ENCODE measurements around the gene USP13. TPM values are rescaled to one million over a fixed set of nuclear protein-coding genes. Genes with fewer than 3 reads are reported as not detected.

USP13 gene
- total RNA-seq, 1 experiment from 2014 or later = 22.7 TPM

DNA sequence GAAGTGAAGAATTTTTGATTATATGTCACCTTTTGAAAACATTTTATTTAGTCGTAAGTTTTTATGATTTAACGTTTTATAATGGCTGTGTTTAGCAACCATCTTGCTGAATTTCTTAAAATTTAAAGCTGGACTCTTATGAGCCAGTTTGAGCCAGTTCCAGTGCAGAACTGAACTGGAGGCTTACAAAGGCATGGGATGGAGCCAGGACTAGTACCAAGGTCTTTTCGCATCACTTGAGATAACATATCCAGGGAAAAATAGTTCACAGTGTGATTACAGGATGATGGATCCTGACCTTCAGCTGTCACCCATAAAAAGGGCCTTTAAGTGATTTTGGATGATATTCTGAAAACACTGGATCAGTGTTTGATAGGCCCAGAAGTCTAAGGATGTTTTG is 51.0 kb downstream of the USP13 start (continued):
- TF ChIP-seq EGR1 (IDR thresholded peaks at IDR 0.05; ENCODE audit: low read depth) = no peak
- TF ChIP-seq JUND (IDR thresholded peaks at IDR 0.05) = no peak
- TF ChIP-seq, protein P1, sequence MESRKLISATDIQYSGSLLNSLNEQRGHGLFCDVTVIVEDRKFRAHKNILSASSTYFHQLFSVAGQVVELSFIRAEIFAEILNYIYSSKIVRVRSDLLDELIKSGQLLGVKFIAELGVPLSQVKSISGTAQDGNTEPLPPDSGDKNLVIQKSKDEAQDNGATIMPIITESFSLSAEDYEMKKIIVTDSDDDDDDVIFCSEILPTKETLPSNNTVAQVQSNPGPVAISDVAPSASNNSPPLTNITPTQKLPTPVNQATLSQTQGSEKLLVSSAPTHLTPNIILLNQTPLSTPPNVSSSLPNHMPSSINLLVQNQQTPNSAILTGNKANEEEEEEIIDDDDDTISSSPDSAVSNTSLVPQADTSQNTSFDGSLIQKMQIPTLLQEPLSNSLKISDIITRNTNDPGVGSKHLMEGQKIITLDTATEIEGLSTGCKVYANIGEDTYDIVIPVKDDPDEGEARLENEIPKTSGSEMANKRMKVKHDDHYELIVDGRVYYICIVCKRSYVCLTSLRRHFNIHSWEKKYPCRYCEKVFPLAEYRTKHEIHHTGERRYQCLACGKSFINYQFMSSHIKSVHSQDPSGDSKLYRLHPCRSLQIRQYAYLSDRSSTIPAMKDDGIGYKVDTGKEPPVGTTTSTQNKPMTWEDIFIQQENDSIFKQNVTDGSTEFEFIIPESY (IDR thresholded peaks at IDR 0.05; ENCODE audit: extremely low read depth, insufficient replicate concordance, low read length) = no peak
- no peak for TF ChIP-seq FOSL1 (IDR thresholded peaks at IDR 0.05; ENCODE audit: low read depth)

DNA sequence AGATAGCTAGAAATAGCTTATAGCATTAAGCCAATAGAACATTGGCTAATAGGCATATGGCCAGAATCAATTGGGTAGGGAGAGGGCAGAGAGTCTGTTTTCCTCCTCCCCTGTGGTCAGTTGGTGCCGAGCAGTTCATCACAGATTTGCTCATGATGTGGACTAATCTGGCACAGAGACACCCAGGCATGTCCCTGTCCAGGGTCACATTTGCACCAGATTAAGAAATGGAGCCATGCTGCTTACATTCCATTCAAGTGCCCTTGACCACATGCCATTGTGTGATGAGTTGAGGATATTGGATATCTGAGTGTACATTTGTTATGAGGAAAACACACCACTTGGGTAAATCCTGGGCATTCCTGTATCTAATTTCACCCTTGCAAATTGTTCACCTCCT is 53.4 kb downstream of the USP13 start:
- no peak for ATAC-seq
- no peaks in the 10 kb centered on the region for H4K20me1 ChIP-seq (ENCODE audit: insufficient read depth)
- peaks cover 10% of the 10 kb centered on the region; the same call in 1 of the 2 replicates for H3K79me2 ChIP-seq (ENCODE audit: insufficient read depth, low read length)
- ChIA-PET CTCF (no interaction called here), POLR2A (no interaction called here), RAD21 (ENCODE audit: low non-redundant PET in 1 of 2, low total read pairs in 2 of 2, uncharacterized antibody in 2 of 2, unreplicated experiment in 2 of 2) (no interaction called here)
- H3K4me3 ChIP-seq (replicated peaks in 1 of 2; ENCODE audit: low read depth in 1 of 2, low read length in 2 of 2) = no peak overlapping the region
- BruUV-seq (replicated peaks) = no TSS peak
- TF ChIP-seq ELF1 (IDR thresholded peaks at IDR 0.05; ENCODE audit: borderline replicate concordance, low read depth) (no peak), YY1 (IDR thresholded peaks at IDR 0.05; ENCODE audit: extremely low read depth, insufficient replicate concordance, low read depth, low read length) (no peak), ZFX (IDR thresholded peaks at IDR 0.05) (no peak), POLR2AphosphoS5 (IDR thresholded peaks at IDR 0.05; ENCODE audit: low read depth, low read length) (no peak), EZH2 (IDR thresholded peaks at IDR 0.05) (no peak), SP1 (IDR thresholded peaks at IDR 0.05; ENCODE audit: low read depth) (no peak)
- TF ChIP-seq, protein P2, sequence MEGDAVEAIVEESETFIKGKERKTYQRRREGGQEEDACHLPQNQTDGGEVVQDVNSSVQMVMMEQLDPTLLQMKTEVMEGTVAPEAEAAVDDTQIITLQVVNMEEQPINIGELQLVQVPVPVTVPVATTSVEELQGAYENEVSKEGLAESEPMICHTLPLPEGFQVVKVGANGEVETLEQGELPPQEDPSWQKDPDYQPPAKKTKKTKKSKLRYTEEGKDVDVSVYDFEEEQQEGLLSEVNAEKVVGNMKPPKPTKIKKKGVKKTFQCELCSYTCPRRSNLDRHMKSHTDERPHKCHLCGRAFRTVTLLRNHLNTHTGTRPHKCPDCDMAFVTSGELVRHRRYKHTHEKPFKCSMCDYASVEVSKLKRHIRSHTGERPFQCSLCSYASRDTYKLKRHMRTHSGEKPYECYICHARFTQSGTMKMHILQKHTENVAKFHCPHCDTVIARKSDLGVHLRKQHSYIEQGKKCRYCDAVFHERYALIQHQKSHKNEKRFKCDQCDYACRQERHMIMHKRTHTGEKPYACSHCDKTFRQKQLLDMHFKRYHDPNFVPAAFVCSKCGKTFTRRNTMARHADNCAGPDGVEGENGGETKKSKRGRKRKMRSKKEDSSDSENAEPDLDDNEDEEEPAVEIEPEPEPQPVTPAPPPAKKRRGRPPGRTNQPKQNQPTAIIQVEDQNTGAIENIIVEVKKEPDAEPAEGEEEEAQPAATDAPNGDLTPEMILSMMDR (IDR thresholded peaks at IDR 0.05 in 2 of 3, conservative IDR thresholded peaks at IDR 0.05 in 1 of 3; ENCODE audit: borderline replicate concordance in 1 of 3, insufficient read depth in 1 of 3, low read depth in 2 of 3, low read length in 2 of 3) = no peak
- TF ChIP-seq, protein P1 (IDR thresholded peaks at IDR 0.05; ENCODE audit: extremely low read depth, insufficient replicate concordance, low read length) = no peak
- peaks cover 2 to 7% of the 10 kb centered on the region in 2 experiments; a peak in 1 of 4 replicates for H3K36me3 ChIP-seq (ENCODE audit: control insufficient read depth in 1 of 2, insufficient read depth in 2 of 2, low read length in 2 of 2)
- no peak overlapping the region for H3K9ac ChIP-seq (ENCODE audit: low read length)
- no peaks in the 10 kb centered on the region for H3K27me3 ChIP-seq (ENCODE audit: insufficient read depth, low read length)
- intact Hi-C loops (cut with micrococcal nuclease) = no loop called here
- H3K9me3 ChIP-seq (ENCODE audit: control insufficient read depth in 1 of 2, insufficient read depth in 1 of 2, low read depth in 1 of 2, low read length in 2 of 2) = no peaks in the 10 kb centered on the region
- H3K27ac ChIP-seq (ENCODE audit: low read depth, low read length) = no peak overlapping the region
- no peaks in the 10 kb centered on the region for H3K9me2 ChIP-seq (ENCODE audit: insufficient read depth)
- DNase-seq (ENCODE audit: low read depth, low spot score) = no peak
- no peak overlapping the region for H3K4me2 ChIP-seq (ENCODE audit: low read length)
- no peaks in the 10 kb centered on the region for H3K4me1 ChIP-seq (ENCODE audit: control insufficient read depth in 1 of 2, insufficient read depth in 2 of 2, low read length in 2 of 2)
- H2AFZ ChIP-seq (ENCODE audit: low read depth, low read length, poor library complexity, severe bottlenecking) = no peak overlapping the region

Data from HCT116 (cell line).